GM10248 (cell line): Measurements from ENCODE around the gene SPPL2C.

Experiments
- CTCF ChIA-PET: fragments of 300-600 bp; sonication (Branson Sonifier 250); formaldehyde crosslinking; extraction: SDS; loops from one replicate; lab custom pipeline; 2021; ENCODE audit warnings: antibody characterized with exemption; lab: Yijun Ruan, JAX
- POLR2A ChIA-PET: fragments of 350-650 bp; sonication (Branson Sonifier 250); formaldehyde crosslinking; extraction: SDS; loops from one replicate; lab custom pipeline; 2020; ENCODE audit warnings: antibody characterized with exemption; lab: Yijun Ruan, JAX
- DNase-seq: peaks from one replicate; pipeline ENCODE4 v3.0.0; 2012; ENCODE audit errors: extremely low spot score
- CTCF ChIP-seq: IDR thresholded peaks from 2 replicates; pipeline ENCODE4 v1.5.1; 2012; ENCODE audit warnings: mild to moderate bottlenecking, low read depth; ENCODE audit errors: extremely low read depth, missing control alignments, control extremely low read depth

SPPL2C gene

GRCh38 chr17:45820052-45820780 is 24.5 kb upstream of the SPPL2C start:
- CTCF ChIA-PET, result interaction anchor here (1.0 to 7.7 kb wide), 2 partner anchors 11 to 32 kb away, joined by 3 to 48 read pairs; no protein-coding TSS in a partner anchor
- TF ChIP-seq CTCF, result no peak
- POLR2A ChIA-PET, result no interaction called here
- DNase-seq, result no peak

- no peak for TF ChIP-seq CTCF
- ChIA-PET CTCF (interaction anchor here (7.7 kb wide), 1 partner anchor 11 kb away, joined by 48 read pairs; no protein-coding TSS in a partner anchor), POLR2A (no interaction called here)
- DNase-seq, result no peak
These were observed 23.5 kb upstream of the SPPL2C start for GRCh38 chr17:45821147-45821546.

GRCh38 chr17:45823598-45823997 is 21.1 kb upstream of the SPPL2C start:
- CTCF ChIA-PET, result interaction anchor here (1.2 kb wide), 1 partner anchor 8 kb away, joined by 4 read pairs; no protein-coding TSS in a partner anchor

GRCh38 chr17:45824475-45824874 is 20.2 kb upstream of the SPPL2C start:
- no peak for TF ChIP-seq CTCF
- no peak for DNase-seq
- POLR2A ChIA-PET, result no interaction called here
- CTCF ChIA-PET, result interaction anchor here (1.2 kb wide), 2 partner anchors 8 to 13 kb away, joined by 3 to 4 read pairs; no protein-coding TSS in a partner anchor

More at GRCh38 chr17:45823598-45823997, 21.1 kb upstream of the SPPL2C start:
- no peak for TF ChIP-seq CTCF
- POLR2A ChIA-PET, result no interaction called here
- no peak for DNase-seq

GRCh38 chr17:45824901-45825492 is 19.7 kb upstream of the SPPL2C start:
- no peak for DNase-seq
- ChIA-PET POLR2A (no interaction called here), CTCF (interaction anchor here (1.2 kb wide), 1 partner anchor 13 kb away, joined by 3 read pairs; no protein-coding TSS in a partner anchor)
- TF ChIP-seq CTCF, result no peak

GRCh38 chr17:45825792-45826191 is 18.9 kb upstream of the SPPL2C start:
- POLR2A ChIA-PET, result no interaction called here
- no peak for TF ChIP-seq CTCF
- DNase-seq, result no peak
- CTCF ChIA-PET, result interaction anchor here (0.8 to 1.2 kb wide), 3 partner anchors 12 to 185 kb away, joined by 3 read pairs; no protein-coding TSS in a partner anchor
